HEK293 (cell line): ENCODE data around the gene SLC16A10.

Experiments
- CTCF ChIA-PET: fragments of 350-600 bp; formaldehyde crosslinking; extraction: SDS; loops from one replicate; lab custom pipeline; 2021; ENCODE audit warnings: antibody characterized with exemption; lab: Yijun Ruan, JAX
- POLR2A ChIA-PET: fragments of 300-600 bp; formaldehyde crosslinking; extraction: SDS; loops from one replicate; lab custom pipeline; 2020; ENCODE audit warnings: antibody characterized with exemption, inconsistent platforms; lab: Yijun Ruan, JAX
- H3K27ac ChIP-seq: fragments of 200-500 bp; sonication (Bioruptor generic); 2 replicates; pipeline ENCODE4 v1.5.1; 2014; ENCODE audit warnings: low read depth, low read length, control low read depth, inconsistent platforms; ENCODE audit errors: extremely low read depth
- H3K36me3 ChIP-seq, 2 experiments: fragments of 200-500 bp in 1 of 2; sonication (Bioruptor generic) in 1 of 2; 1 replicate in 1 of 2; 2 replicates in 1 of 2; pipeline ENCODE4 v1.5.1; 2014 to 2017; ENCODE audit warnings: inconsistent platforms in 2 of 2, low read length in 2 of 2; ENCODE audit not compliant: control insufficient read depth in 2 of 2, insufficient read depth in 1 of 2
- H3K4me1 ChIP-seq: fragments of 200-500 bp; sonication (Bioruptor generic); 2 replicates; pipeline ENCODE4 v1.5.1; 2014; ENCODE audit warnings: mild to moderate bottlenecking, low read length, inconsistent platforms; ENCODE audit not compliant: control insufficient read depth, insufficient read depth
- H3K4me3 ChIP-seq: 2 replicates; pipeline ENCODE4 v1.5.1; 2011; ENCODE audit warnings: low read depth, mild to moderate bottlenecking, control low read depth, low read length, moderate library complexity
- H3K9me3 ChIP-seq: fragments of 200-500 bp; sonication (Bioruptor generic); 2 replicates; pipeline ENCODE4 v1.5.1; 2014; ENCODE audit warnings: low read depth, low read length, inconsistent platforms; ENCODE audit not compliant: control insufficient read depth, insufficient read depth
- AEBP2 ChIP-seq: fragments of 450-650 bp; formaldehyde crosslinking; IDR thresholded peaks from 2 replicates; pipeline ENCODE4 v1.5.1; 2016; ENCODE audit warnings: missing biosample characterization, missing genetic modification characterization, borderline replicate concordance
- ATF2 ChIP-seq: fragments of 450-650 bp; formaldehyde crosslinking; IDR thresholded peaks from 2 replicates; pipeline ENCODE4 v1.5.1; 2016; ENCODE audit warnings: missing biosample characterization, missing genetic modification characterization, low read depth
- FEZF1 ChIP-seq: fragments of 450-650 bp; formaldehyde crosslinking; IDR thresholded peaks from 2 replicates; pipeline ENCODE4 v1.5.1; 2016; ENCODE audit warnings: missing biosample characterization, missing genetic modification characterization
- KLF10 ChIP-seq: fragments of 450-650 bp; IDR thresholded peaks from 2 replicates; pipeline ENCODE4 v1.5.1; 2018; ENCODE audit warnings: missing biosample characterization, mild to moderate bottlenecking, missing genetic modification characterization
- PBX3 ChIP-seq: sonication (generic); formaldehyde crosslinking; IDR thresholded peaks from 2 replicates; pipeline ENCODE4 v1.8.1; 2022; ENCODE audit warnings: mild to moderate bottlenecking, moderate library complexity, missing genetic modification reagents
- PRDM1 ChIP-seq: fragments of 450-650 bp; formaldehyde crosslinking; IDR thresholded peaks from 2 replicates; pipeline ENCODE4; 2016; ENCODE audit warnings: missing biosample characterization, missing genetic modification characterization
- SCRT1 ChIP-seq: fragments of 450-650 bp; formaldehyde crosslinking; IDR thresholded peaks from 2 replicates; pipeline ENCODE4 v1.5.1; 2016; ENCODE audit warnings: missing biosample characterization, missing genetic modification characterization, borderline replicate concordance
- SCRT2 ChIP-seq: fragments of 450-650 bp; formaldehyde crosslinking; IDR thresholded peaks from 2 replicates; pipeline ENCODE4 v1.5.1; 2016; ENCODE audit warnings: missing biosample characterization, missing genetic modification characterization
- ZNF302 ChIP-seq: fragments of 450-650 bp; formaldehyde crosslinking; IDR thresholded peaks from 2 replicates; pipeline ENCODE4 v1.5.1; 2016; ENCODE audit warnings: missing biosample characterization, missing genetic modification characterization, low read depth
- ZNF311 ChIP-seq: fragments of 450-650 bp; formaldehyde crosslinking; IDR thresholded peaks from 2 replicates; pipeline ENCODE4 v1.5.1; 2017; ENCODE audit warnings: missing biosample characterization, missing genetic modification characterization, borderline replicate concordance
- ZNF449 ChIP-seq: fragments of 450-650 bp; formaldehyde crosslinking; IDR thresholded peaks from 2 replicates; pipeline ENCODE4 v1.5.1; 2017; ENCODE audit warnings: missing biosample characterization, mild to moderate bottlenecking, missing genetic modification characterization, moderate library complexity
- ZNF48 ChIP-seq: fragments of 450-650 bp; formaldehyde crosslinking; IDR thresholded peaks from 2 replicates; pipeline ENCODE4 v1.5.1; 2016; ENCODE audit warnings: missing biosample characterization, missing genetic modification characterization
- ZNF510 ChIP-seq: fragments of 450-650 bp; formaldehyde crosslinking; IDR thresholded peaks from 2 replicates; pipeline ENCODE4 v1.5.1; 2018; ENCODE audit warnings: mild to moderate bottlenecking, missing genetic modification characterization, missing biosample characterization; ENCODE audit not compliant: insufficient replicate concordance
- ZNF513 ChIP-seq: fragments of 450-650 bp; IDR thresholded peaks from 2 replicates; pipeline ENCODE4 v1.5.1; 2018; ENCODE audit warnings: missing biosample characterization, missing genetic modification characterization
- ZNF530 ChIP-seq: fragments of 450-650 bp; formaldehyde crosslinking; IDR thresholded peaks from 2 replicates; pipeline ENCODE4 v1.5.1; 2016; ENCODE audit warnings: low read depth, missing biosample characterization, missing genetic modification characterization
- ZNF558 ChIP-seq: fragments of 450-650 bp; formaldehyde crosslinking; IDR thresholded peaks from 2 replicates; pipeline ENCODE4 v1.5.1; 2016; ENCODE audit warnings: missing biosample characterization, missing genetic modification characterization
- ZNF664 ChIP-seq: fragments of 450-650 bp; formaldehyde crosslinking; IDR thresholded peaks from 2 replicates; pipeline ENCODE4 v1.5.1; 2016; ENCODE audit warnings: missing biosample characterization, missing genetic modification characterization
- ZNF777 ChIP-seq: fragments of 450-650 bp; formaldehyde crosslinking; IDR thresholded peaks from 2 replicates; pipeline ENCODE4 v1.5.1; 2017; ENCODE audit warnings: missing biosample characterization, missing genetic modification characterization, borderline replicate concordance
- ZNF837 ChIP-seq: fragments of 450-650 bp; formaldehyde crosslinking; IDR thresholded peaks from 2 replicates; pipeline ENCODE4 v1.5.1; 2016; ENCODE audit warnings: missing biosample characterization, missing genetic modification characterization

SLC16A10 gene

GRCh38 chr6:111087871-111088667 lies 766 bp downstream of the SLC16A10 start (continued):
- TF ChIP-seq AEBP2 (tag by site-specific recombination) (no peak), ZNF48 (tag by site-specific recombination) (no peak), ZNF513 (tag by site-specific recombination) (no peak), ZNF777 (tag by site-specific recombination) (no peak; the same call in 1 of the 2 replicates), ZNF558 (tag by site-specific recombination) (peak; percentile 84), ZNF664 (tag by site-specific recombination) (no peak), ZNF302 (tag by site-specific recombination) (no peak)

- peaks cover 7% of the 10 kb centered on the region for H3K4me1 ChIP-seq
- TF ChIP-seq ZNF513 (tag by site-specific recombination) = peak; percentile 48; the same call in 1 of the 2 replicates
- 0 out of 2 replicates have a peak, but pooled peaks have one; percentile 5 for TF ChIP-seq KLF10 (tag by site-specific recombination)
- no peak for TF ChIP-seq ZNF510 (tag by site-specific recombination)
- peak; percentile 57; the same call in 1 of the 2 replicates for TF ChIP-seq PRDM1
- TF ChIP-seq, all 188 proteins: peak for 3
- Histone ChIP-seq H3K4me3 (peak overlapping the region; percentile 57), H3K9me3 (no peaks in the 10 kb centered on the region), H3K36me3 (no peaks in the 10 kb centered on the region; a peak in 1 of 3 replicates), H3K27ac (no peak overlapping the region; the same call in 1 of the 2 replicates)
- ChIA-PET CTCF (interaction anchor here (1.5 to 2.0 kb wide), 2 partner anchors 77 to 121 kb away, joined by 7 to 10 read pairs; no protein-coding TSS in a partner anchor), POLR2A (interaction anchor here (0.6 to 1.6 kb wide), 5 partner anchors 12 to 909 kb away, joined by 3 to 7 read pairs (median 3); partner anchors contain the start of gene WASF1)
These were observed 1.3 kb downstream of the SLC16A10 start for GRCh38 chr6:111088668-111089003.

- Histone ChIP-seq H3K9me3 (no peaks in the 10 kb centered on the region), H3K4me3 (no peak overlapping the region), H3K4me1 (peaks cover 7% of the 10 kb centered on the region), H3K27ac (no peak overlapping the region), H3K36me3 (peaks cover 0 to 3% of the 10 kb centered on the region in 2 experiments; a peak in 1 of 3 replicates)
- POLR2A ChIA-PET = interaction anchor here (1.3 kb wide), 1 partner anchor 168 kb away, joined by 4 read pairs; a partner anchor contains a TSS
- CTCF ChIA-PET = interaction anchor here (0.6 to 2.6 kb wide), 5 partner anchors 26 to 970 kb away, joined by 3 to 7 read pairs (median 3); no protein-coding TSS in a partner anchor
- TF ChIP-seq ZNF449 (tag by site-specific recombination) (no peak), FEZF1 (tag by site-specific recombination) (no peak), ZNF837 (no peak), ZNF530 (no peak), ZNF311 (tag by site-specific recombination) (no peak), SCRT2 (tag by site-specific recombination) (no peak), ATF2 (no peak), PBX3 (no peak), SCRT1 (tag by site-specific recombination) (no peak)
These were observed 3.5 kb downstream of the SLC16A10 start for GRCh38 chr6:111090766-111091165.
